Stomach (tissue), 4 donors: ENCODE measurements around the gene ESYT2.

Experiments used
- CTCF ChIP-seq, 7 experiments: fragments of 450-650 bp in 4 of 7; fragments of 200-600 bp in 3 of 7; sonication (generic) in 3 of 7; IDR thresholded peaks; one replicate each; pipeline ENCODE4 v1.5.1; 2016 to 2019; ENCODE audit warnings: antibody characterized with exemption in 7 of 7, control low read depth in 2 of 7, mild to moderate bottlenecking in 1 of 7
- POLR2AphosphoS5 ChIP-seq, 3 donors: sonication (generic); formaldehyde crosslinking; IDR thresholded peaks; one replicate each; pipeline ENCODE4 v1.6.1; 2016; ENCODE audit warnings: antibody characterized with exemption in 3 of 3

- TF ChIP-seq POLR2AphosphoS5 (IDR thresholded peaks at IDR 0.05) (no peak), CTCF (IDR thresholded peaks at IDR 0.05) (no peak)
Measured at GRCh38 chr7:158716802-158717201, 112.5 kb downstream of the ESYT2 start.
